GM19372 (cell line): ENCODE measurements around the gene RUFY2.
"Not testable (repeated sequence)": the region's sequence is repeated elsewhere in the genome, so short reads cannot be mapped to it uniquely, and the experiment has no call there.

Experiments
- ATAC-seq: cut with Tn5 transposase; IDR thresholded peaks from one replicate; pipeline ENCODE4 v1.9.1; 2021; ENCODE audit warnings: mild to moderate bottlenecking, low read depth, moderate library complexity; ENCODE audit not compliant: unreplicated experiment

RUFY2 gene

GRCh38 chr10:68327889-68328786 is 78.9 kb downstream of the RUFY2 start:
- no peak for ATAC-seq

- not testable (repeated sequence) for ATAC-seq
Observed at GRCh38 chr10:68324396-68324795, 82.7 kb downstream of the RUFY2 start.

GRCh38 chr10:68318331-68319059 is 88.6 kb downstream of the RUFY2 start:
- no peak for ATAC-seq

- ATAC-seq: no peak
Observed at GRCh38 chr10:68315582-68315981, 91.5 kb downstream of the RUFY2 start.

GRCh38 chr10:68314930-68315329 is 92.1 kb downstream of the RUFY2 start:
- not testable (repeated sequence) for ATAC-seq

GRCh38 chr10:68310531-68310930 is 96.5 kb downstream of the RUFY2 start:
- no peak for ATAC-seq

GRCh38 chr10:68305854-68306253 is 101.2 kb downstream of the RUFY2 start:
- no peak for ATAC-seq

- ATAC-seq: no peak
Observed at GRCh38 chr10:68303849-68304412, 103.1 kb downstream of the RUFY2 start.

- ATAC-seq: no peak
Observed at GRCh38 chr10:68302871-68303270, 104.2 kb downstream of the RUFY2 start.

- no peak for ATAC-seq
Observed at GRCh38 chr10:68302503-68302823, 104.6 kb downstream of the RUFY2 start.

- peak; percentile 65 for ATAC-seq
Observed at GRCh38 chr10:68301790-68302502, 105.1 kb downstream of the RUFY2 start.

- ATAC-seq: no peak
Observed at GRCh38 chr10:68301301-68301700, 105.8 kb downstream of the RUFY2 start.

GRCh38 chr10:68296843-68297663 is 110.0 kb downstream of the RUFY2 start:
- no peak for ATAC-seq
